CD4-positive, alpha-beta T cell (primary cell): ENCODE measurements around the gene INAVA. TPM values are rescaled to one million over a fixed set of nuclear protein-coding genes. Genes with fewer than 3 reads are reported as not detected.

Experiments
- ATAC-seq: fragments of 200-7000 bp; cut with Tn5 transposase; one replicate; pipeline ENCODE4 v1.10.0; 2022; ENCODE audit warnings: mild to moderate bottlenecking; ENCODE audit not compliant: poor library complexity
- CTCF ChIA-PET: fragments of 350-600 bp; sonication (Branson Sonifier 250); formaldehyde crosslinking; loops from one replicate; lab custom pipeline; 2021; ENCODE audit warnings: antibody characterized with exemption, inconsistent platforms; lab: Charles Lee
- POLR2A ChIA-PET: fragments of 350-600 bp; sonication (Branson Sonifier 250); formaldehyde crosslinking; loops from one replicate; lab custom pipeline; 2021; ENCODE audit warnings: antibody characterized with exemption, inconsistent platforms; lab: Charles Lee
- DNase-seq, 14 experiments: peaks; one replicate each; pipeline ENCODE4 v3.0.0-alpha.2; 2013 to 2020; ENCODE audit warnings: mixed read lengths in 2 of 14
- H3K27ac ChIP-seq, 2 donors: one replicate each; pipeline versions ENCODE4 v1.5.1 to v1.7.0; 2013; ENCODE audit warnings: low read length in 2 of 2, low read depth in 1 of 2, mild to moderate bottlenecking in 1 of 2
- H3K27me3 ChIP-seq, 2 experiments: 1 replicate in 1 of 2; 2 replicates in 1 of 2; pipeline versions ENCODE4 v1.6.1 to v1.7.0; 2013; ENCODE audit warnings: low read length in 2 of 2, control low read depth in 1 of 2, mild to moderate bottlenecking in 1 of 2, moderate library complexity in 1 of 2; ENCODE audit not compliant: insufficient read depth in 2 of 2, control insufficient read depth in 1 of 2
- H3K36me3 ChIP-seq: one replicate; pipeline ENCODE4 v1.6.1; 2013; ENCODE audit warnings: low read length, control low read depth; ENCODE audit not compliant: insufficient read depth
- H3K4me1 ChIP-seq: one replicate; pipeline ENCODE4 v1.6.1; 2013; ENCODE audit warnings: low read length, control low read depth; ENCODE audit not compliant: insufficient read depth
- H3K4me3 ChIP-seq: one replicate; pipeline ENCODE4 v1.5.1; 2013; ENCODE audit warnings: mild to moderate bottlenecking, low read length, moderate library complexity
- H3K9me3 ChIP-seq, 2 experiments: 1 replicate in 1 of 2; 2 replicates in 1 of 2; pipeline versions ENCODE4 v1.6.1 to v1.7.0; 2013; ENCODE audit warnings: low read length in 2 of 2, mild to moderate bottlenecking in 2 of 2, control low read depth in 1 of 2, moderate library complexity in 1 of 2; ENCODE audit not compliant: control insufficient read depth in 1 of 2, insufficient read depth in 1 of 2
- H3K27ac Mint-ChIP-seq: one replicate; pipeline ENCODE4 v1.8.0; 2020; ENCODE audit warnings: mixed read lengths
- H3K27me3 Mint-ChIP-seq: one replicate; pipeline ENCODE4 v1.8.0; 2021; ENCODE audit warnings: mixed read lengths
- H3K36me3 Mint-ChIP-seq: one replicate; pipeline ENCODE4 v1.8.0; 2021; ENCODE audit warnings: low read depth, mixed read lengths
- H3K4me1 Mint-ChIP-seq: one replicate; pipeline ENCODE4 v1.8.0; 2021; ENCODE audit warnings: low read depth, mixed read lengths
- H3K4me3 Mint-ChIP-seq: one replicate; pipeline ENCODE4 v1.8.0; 2020; ENCODE audit warnings: mild to moderate bottlenecking, mixed read lengths
- H3K9me3 Mint-ChIP-seq: one replicate; pipeline ENCODE4 v1.8.0; 2020; ENCODE audit warnings: mixed read lengths
- intact Hi-C, 2 experiments: fragments of 100-400 bp; cut with DNase I in 1 of 2; cut with micrococcal nuclease in 1 of 2; formaldehyde crosslinking; loops; one replicate each; pipeline versions ENCODE4 v1.15.1 to v1.9.0; 2023 to 2025; cut with DNase I, micrococcal nuclease
- total RNA-seq, 174 experiments: library from RNA in 2 of 174; stranded (reverse) in 2 of 174; gene quantifications; one replicate each; pipeline ENCODE4 v1.2.3 and lab custom pipeline; 2021 to 2026
- TF ChIP-seq, protein P1 (sequence below): fragments of 200-600 bp; IDR thresholded peaks from one replicate; pipeline ENCODE4 v1.8.0; 2022; ENCODE audit warnings: antibody characterized with exemption, mild to moderate bottlenecking

INAVA gene
- total RNA-seq, 2 experiments from 2014 or later: 0.22 TPM; not detected in 1

GRCh38 chr1:200951016-200951415 lies 56.3 kb downstream of the INAVA start:
- peaks cover 5% of the 10 kb centered on the region for H3K27me3 Mint-ChIP-seq

GRCh38 chr1:200954434-200954833 lies 59.7 kb downstream of the INAVA start:
- CTCF ChIA-PET: no interaction called here
- POLR2A ChIA-PET: no interaction called here
- Histone ChIP-seq H3K4me3 (no peak overlapping the region), H3K4me1 (no peaks in the 10 kb centered on the region), H3K27ac (no peak overlapping the region), H3K9me3 (no peaks in the 10 kb centered on the region), H3K36me3 (no peaks in the 10 kb centered on the region), H3K27me3 (no peaks in the 10 kb centered on the region)
- ATAC-seq (no peak), DNase-seq (no peak)
- Mint-ChIP-seq H3K9me3 (no peaks in the 10 kb centered on the region), H3K4me1 (no peaks in the 10 kb centered on the region), H3K27me3 (peaks cover 5% of the 10 kb centered on the region), H3K36me3 (no peaks in the 10 kb centered on the region), H3K27ac (no peak overlapping the region), H3K4me3 (no peak overlapping the region)
- intact Hi-C loops: no loop called here
- TF ChIP-seq, protein P1, sequence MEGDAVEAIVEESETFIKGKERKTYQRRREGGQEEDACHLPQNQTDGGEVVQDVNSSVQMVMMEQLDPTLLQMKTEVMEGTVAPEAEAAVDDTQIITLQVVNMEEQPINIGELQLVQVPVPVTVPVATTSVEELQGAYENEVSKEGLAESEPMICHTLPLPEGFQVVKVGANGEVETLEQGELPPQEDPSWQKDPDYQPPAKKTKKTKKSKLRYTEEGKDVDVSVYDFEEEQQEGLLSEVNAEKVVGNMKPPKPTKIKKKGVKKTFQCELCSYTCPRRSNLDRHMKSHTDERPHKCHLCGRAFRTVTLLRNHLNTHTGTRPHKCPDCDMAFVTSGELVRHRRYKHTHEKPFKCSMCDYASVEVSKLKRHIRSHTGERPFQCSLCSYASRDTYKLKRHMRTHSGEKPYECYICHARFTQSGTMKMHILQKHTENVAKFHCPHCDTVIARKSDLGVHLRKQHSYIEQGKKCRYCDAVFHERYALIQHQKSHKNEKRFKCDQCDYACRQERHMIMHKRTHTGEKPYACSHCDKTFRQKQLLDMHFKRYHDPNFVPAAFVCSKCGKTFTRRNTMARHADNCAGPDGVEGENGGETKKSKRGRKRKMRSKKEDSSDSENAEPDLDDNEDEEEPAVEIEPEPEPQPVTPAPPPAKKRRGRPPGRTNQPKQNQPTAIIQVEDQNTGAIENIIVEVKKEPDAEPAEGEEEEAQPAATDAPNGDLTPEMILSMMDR: no peak

More at GRCh38 chr1:200951016-200951415, 56.3 kb downstream of the INAVA start:
- POLR2A ChIA-PET: no interaction called here
- Histone ChIP-seq H3K27ac (no peak overlapping the region), H3K36me3 (no peaks in the 10 kb centered on the region), H3K9me3 (peaks cover 0 to 10% of the 10 kb centered on the region in 2 experiments), H3K4me1 (no peaks in the 10 kb centered on the region), H3K27me3 (no peaks in the 10 kb centered on the region), H3K4me3 (no peak overlapping the region)
- Mint-ChIP-seq H3K27ac (no peak overlapping the region), H3K4me1 (no peaks in the 10 kb centered on the region), H3K36me3 (no peaks in the 10 kb centered on the region), H3K4me3 (no peak overlapping the region), H3K9me3 (peaks cover 1% of the 10 kb centered on the region)
- DNase-seq: no peak
- intact Hi-C loops: no loop called here
- no peak for ATAC-seq
- CTCF ChIA-PET: no interaction called here
- TF ChIP-seq, protein P1: no peak

DNA sequence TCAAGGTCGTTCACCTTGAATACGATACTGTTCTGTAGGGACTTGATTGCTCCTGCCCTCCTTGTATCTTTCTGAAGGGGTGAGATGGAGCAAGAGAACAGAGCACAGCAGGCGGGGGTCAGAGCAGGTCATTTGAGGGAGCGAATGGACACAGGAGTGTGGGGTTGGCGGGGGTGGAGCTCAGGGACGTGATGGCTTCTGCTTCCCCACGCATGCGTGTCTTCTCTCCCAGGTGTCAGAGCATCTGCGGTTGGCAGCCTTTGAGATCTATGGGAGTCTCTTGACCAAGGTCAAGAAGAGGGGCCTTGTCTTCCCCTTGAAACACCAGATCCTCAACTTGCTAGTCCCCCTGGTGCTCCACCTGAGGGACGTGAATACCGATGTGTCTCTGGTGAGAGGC lies 63.9 kb downstream of the INAVA start:
- Mint-ChIP-seq H3K4me1 (no peaks in the 10 kb centered on the region), H3K27ac (no peak overlapping the region), H3K27me3 (peaks cover 5% of the 10 kb centered on the region), H3K36me3 (no peaks in the 10 kb centered on the region), H3K9me3 (no peaks in the 10 kb centered on the region), H3K4me3 (no peak overlapping the region)
- intact Hi-C loops: no loop called here
- Histone ChIP-seq H3K27ac (no peak overlapping the region), H3K27me3 (no peaks in the 10 kb centered on the region), H3K9me3 (no peaks in the 10 kb centered on the region), H3K4me1 (no peaks in the 10 kb centered on the region), H3K36me3 (no peaks in the 10 kb centered on the region), H3K4me3 (no peak overlapping the region)
- CTCF ChIA-PET: no interaction called here
- ATAC-seq (no peak), DNase-seq (no peak)
- POLR2A ChIA-PET: no interaction called here
- TF ChIP-seq, protein P1: no peak
